ENCODE data around the gene KRT83. TPM values are rescaled to one million over a fixed set of nuclear protein-coding genes. Genes with fewer than 3 reads are reported as not detected.

The KRT83 gene
- total RNA-seq, 6 experiments from 2014 or later: not detected

DNA sequence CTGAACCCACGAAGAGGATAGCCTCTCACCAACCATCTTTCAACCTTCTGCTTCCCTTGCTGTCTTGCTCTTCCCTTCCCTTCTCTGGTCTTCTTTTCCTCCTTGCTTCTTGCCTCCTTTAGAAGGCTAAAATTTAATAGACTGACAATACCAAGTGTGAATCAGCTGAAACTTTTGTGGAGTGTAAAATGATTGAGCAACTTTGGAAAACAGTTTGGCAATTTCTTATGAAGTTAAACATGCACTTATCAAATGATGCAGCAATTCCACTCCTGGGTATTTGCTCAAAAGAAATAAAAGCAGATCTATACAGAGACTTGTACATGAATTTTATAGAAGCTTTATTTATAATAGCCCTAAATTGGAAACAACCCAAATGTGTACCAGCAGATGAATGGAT, 50.0 kb downstream of the KRT83 start:
- DNase-seq: no peak
- Mint-ChIP-seq H3K36me3 (ENCODE audit: low read depth) (no peaks in the 10 kb centered on the region), H3K4me3 (no peak overlapping the region), H3K27ac (no peak overlapping the region), H3K27me3 (ENCODE audit: insufficient read depth) (peaks cover 9% of the 10 kb centered on the region; the same call in 1 of the 2 replicates), H3K4me1 (ENCODE audit: low read depth) (peaks cover 18% of the 10 kb centered on the region), H3K9me3 (no peaks in the 10 kb centered on the region)
- TF ChIP-seq, protein P1, sequence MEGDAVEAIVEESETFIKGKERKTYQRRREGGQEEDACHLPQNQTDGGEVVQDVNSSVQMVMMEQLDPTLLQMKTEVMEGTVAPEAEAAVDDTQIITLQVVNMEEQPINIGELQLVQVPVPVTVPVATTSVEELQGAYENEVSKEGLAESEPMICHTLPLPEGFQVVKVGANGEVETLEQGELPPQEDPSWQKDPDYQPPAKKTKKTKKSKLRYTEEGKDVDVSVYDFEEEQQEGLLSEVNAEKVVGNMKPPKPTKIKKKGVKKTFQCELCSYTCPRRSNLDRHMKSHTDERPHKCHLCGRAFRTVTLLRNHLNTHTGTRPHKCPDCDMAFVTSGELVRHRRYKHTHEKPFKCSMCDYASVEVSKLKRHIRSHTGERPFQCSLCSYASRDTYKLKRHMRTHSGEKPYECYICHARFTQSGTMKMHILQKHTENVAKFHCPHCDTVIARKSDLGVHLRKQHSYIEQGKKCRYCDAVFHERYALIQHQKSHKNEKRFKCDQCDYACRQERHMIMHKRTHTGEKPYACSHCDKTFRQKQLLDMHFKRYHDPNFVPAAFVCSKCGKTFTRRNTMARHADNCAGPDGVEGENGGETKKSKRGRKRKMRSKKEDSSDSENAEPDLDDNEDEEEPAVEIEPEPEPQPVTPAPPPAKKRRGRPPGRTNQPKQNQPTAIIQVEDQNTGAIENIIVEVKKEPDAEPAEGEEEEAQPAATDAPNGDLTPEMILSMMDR (IDR thresholded peaks at IDR 0.05): no peak

DNA sequence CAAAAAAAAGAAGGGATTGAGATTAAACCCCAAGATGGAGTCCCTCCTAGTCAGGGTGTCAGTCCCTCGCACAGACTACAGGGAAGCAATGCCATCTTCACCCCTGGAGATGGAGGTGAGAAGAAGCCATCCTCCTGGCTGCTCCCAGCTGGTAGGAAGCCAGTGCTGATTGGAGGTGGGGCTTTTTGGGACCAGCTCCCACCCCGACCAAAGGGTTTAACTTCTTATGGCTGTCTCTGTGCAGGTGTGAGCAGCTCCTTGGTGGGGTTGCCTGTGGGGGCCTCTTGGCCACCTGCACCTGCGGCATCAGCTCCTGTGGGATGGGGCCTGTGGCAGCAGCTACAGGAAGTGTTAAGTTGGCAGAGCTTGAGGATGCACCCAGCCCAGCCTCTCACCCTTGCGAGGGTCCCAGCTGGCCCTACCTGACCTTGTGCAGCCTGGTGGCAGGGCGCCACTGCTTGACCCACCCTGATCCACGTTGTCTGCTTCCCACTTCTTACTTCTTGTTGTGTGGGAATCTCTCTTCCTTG, 50.6 kb downstream of the KRT83 start:
- TF ChIP-seq, protein P1 (IDR thresholded peaks at IDR 0.05): no peak
- peaks cover 18% of the 10 kb centered on the region for H3K4me1 Mint-ChIP-seq (ENCODE audit: low read depth)
- no peaks in the 10 kb centered on the region for H3K9me3 Mint-ChIP-seq
- no peak overlapping the region for H3K4me3 Mint-ChIP-seq
- no peak for DNase-seq
- peaks cover 9% of the 10 kb centered on the region for H3K27me3 Mint-ChIP-seq (ENCODE audit: insufficient read depth)
- no peaks in the 10 kb centered on the region for H3K36me3 Mint-ChIP-seq (ENCODE audit: low read depth)
- no peak overlapping the region for H3K27ac Mint-ChIP-seq

DNA sequence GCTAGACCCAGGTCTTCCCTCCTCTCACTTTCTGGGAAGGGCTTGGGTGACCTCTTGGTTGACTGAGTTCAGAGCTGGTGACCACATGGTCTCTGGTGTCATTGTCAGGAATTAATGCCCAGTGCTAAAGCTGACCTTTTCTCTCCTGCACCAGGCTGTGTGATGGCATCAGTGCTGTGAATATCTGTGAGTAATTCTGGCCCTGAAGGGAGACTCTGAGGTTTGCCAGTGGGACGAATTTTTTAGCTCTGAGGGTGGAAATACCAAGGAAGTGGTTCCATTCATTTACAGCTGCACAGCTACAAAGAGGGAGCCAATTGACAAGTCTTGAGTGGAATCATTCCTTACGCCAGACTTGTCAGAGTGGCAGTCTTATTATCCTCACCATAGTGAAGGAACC, 53.0 kb downstream of the KRT83 start:
- TF ChIP-seq, protein P1 (IDR thresholded peaks at IDR 0.05): no peak
- Mint-ChIP-seq H3K4me3 (no peak overlapping the region), H3K9me3 (no peaks in the 10 kb centered on the region), H3K27me3 (ENCODE audit: insufficient read depth) (peaks cover 5% of the 10 kb centered on the region), H3K4me1 (ENCODE audit: low read depth) (peaks cover 18% of the 10 kb centered on the region), H3K36me3 (ENCODE audit: low read depth) (no peaks in the 10 kb centered on the region), H3K27ac (no peak overlapping the region)
- peak; percentile 45 for DNase-seq

DNA sequence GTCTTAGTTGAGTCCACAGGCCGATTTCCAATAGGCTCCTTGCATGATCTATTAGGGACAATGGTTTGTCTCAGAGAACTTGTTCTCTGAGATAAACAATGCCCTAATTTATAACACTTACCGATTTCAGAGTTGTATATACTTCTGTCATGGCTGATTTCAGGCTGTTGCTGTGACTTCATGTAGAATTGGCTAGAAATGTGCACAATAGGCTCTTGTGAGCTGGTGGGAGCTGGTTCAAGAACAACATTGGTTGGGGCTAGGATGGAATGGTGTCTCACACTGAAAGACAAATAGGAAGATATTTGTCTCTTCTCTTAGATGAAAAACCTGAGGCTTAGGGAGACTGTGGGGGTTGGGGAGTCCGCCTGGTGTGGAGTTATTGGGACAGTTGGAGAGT, 53.5 kb downstream of the KRT83 start:
- DNase-seq: no peak
- Mint-ChIP-seq H3K36me3 (ENCODE audit: low read depth) (no peaks in the 10 kb centered on the region), H3K4me1 (ENCODE audit: low read depth) (peaks cover 18% of the 10 kb centered on the region), H3K27ac (no peak overlapping the region), H3K4me3 (no peak overlapping the region), H3K9me3 (no peaks in the 10 kb centered on the region), H3K27me3 (ENCODE audit: insufficient read depth) (peaks cover 5% of the 10 kb centered on the region)
- TF ChIP-seq, protein P1 (IDR thresholded peaks at IDR 0.05): no peak

DNA sequence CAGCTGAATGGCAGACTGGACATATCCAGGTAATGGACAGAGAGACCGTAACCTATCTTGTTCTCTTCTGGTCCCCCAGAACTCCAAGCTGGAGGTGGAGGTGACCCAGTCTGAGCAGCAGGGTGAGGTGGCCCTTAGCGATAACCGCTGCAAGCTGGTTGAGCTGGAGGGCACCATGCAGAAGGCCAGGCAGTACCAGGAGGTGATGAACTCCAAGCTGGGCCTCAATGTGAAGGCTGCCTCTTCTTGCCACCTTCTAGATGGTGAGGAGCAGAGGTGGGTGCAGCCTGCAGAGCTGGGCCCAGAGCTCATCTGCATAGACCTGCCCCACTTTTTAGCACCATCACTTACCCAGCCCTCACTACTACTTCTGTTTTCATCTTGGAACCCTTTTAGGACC, 53.9 kb downstream of the KRT83 start:
- DNase-seq: no peak
- H3K9me3 Mint-ChIP-seq: no peaks in the 10 kb centered on the region

More for the DNA sequence above, 53.9 kb downstream of the KRT83 start:
- Mint-ChIP-seq H3K4me3 (no peak overlapping the region), H3K27me3 (ENCODE audit: insufficient read depth) (peaks cover 5% of the 10 kb centered on the region), H3K27ac (no peak overlapping the region), H3K4me1 (ENCODE audit: low read depth) (peaks cover 18% of the 10 kb centered on the region), H3K36me3 (ENCODE audit: low read depth) (no peaks in the 10 kb centered on the region)
- TF ChIP-seq, protein P1 (IDR thresholded peaks at IDR 0.05): no peak
